MM.1S (cell line): Measurements from ENCODE around the gene TENM4.

Experiments
- DNase-seq: peaks from one replicate; pipeline ENCODE4 v3.0.0-alpha.2; 2015
- H2AFZ ChIP-seq: fragments of 300-600 bp; sonication (generic); 2 replicates; pipeline ENCODE4 v1.6.0; 2016; ENCODE audit warnings: antibody characterized with exemption, low read length
- H3F3A ChIP-seq: fragments of 300-600 bp; sonication (generic); 2 replicates; pipeline ENCODE4 v1.6.1; 2016; ENCODE audit warnings: mild to moderate bottlenecking, antibody characterized with exemption, low read length, moderate library complexity, mixed read lengths; ENCODE audit not compliant: insufficient read depth
- H3K27ac ChIP-seq: fragments of 300-600 bp; sonication (generic); 2 replicates; pipeline ENCODE4 v1.5.1; 2016; ENCODE audit warnings: mild to moderate bottlenecking, low read length
- H3K27me3 ChIP-seq: fragments of 300-600 bp; sonication (generic); replicated peaks from 2 replicates; pipeline ENCODE4 v1.6.0; 2016; ENCODE audit warnings: low read length; ENCODE audit not compliant: insufficient read depth
- H3K36me3 ChIP-seq: fragments of 300-600 bp; sonication (generic); replicated peaks from 2 replicates; pipeline ENCODE4 v1.6.1; 2016; ENCODE audit warnings: mild to moderate bottlenecking, low read length, mixed read lengths; ENCODE audit not compliant: insufficient read depth
- H3K4me1 ChIP-seq: fragments of 300-600 bp; sonication (generic); 2 replicates; pipeline ENCODE4 v1.6.1; 2016; ENCODE audit warnings: low read length, mixed read lengths
- H3K4me2 ChIP-seq: fragments of 300-600 bp; sonication (generic); 2 replicates; pipeline ENCODE4 v1.6.0; 2016; ENCODE audit warnings: low read depth, low read length
- H3K4me3 ChIP-seq: fragments of 300-600 bp; sonication (generic); 2 replicates; pipeline ENCODE4 v1.5.1; 2016; ENCODE audit warnings: low read length, mixed read lengths
- H3K79me2 ChIP-seq: fragments of 300-600 bp; sonication (generic); 2 replicates; pipeline ENCODE4 v1.6.1; 2016; ENCODE audit warnings: mixed run types, low read length, mixed read lengths
- H3K9ac ChIP-seq: fragments of 300-600 bp; sonication (generic); 2 replicates; pipeline ENCODE4 v1.6.1; 2016; ENCODE audit warnings: low read length, mixed read lengths
- H3K9me2 ChIP-seq: fragments of 300-600 bp; sonication (generic); replicated peaks from 2 replicates; pipeline ENCODE4 v1.6.1; 2016; ENCODE audit warnings: mild to moderate bottlenecking, low read length, mixed read lengths; ENCODE audit not compliant: insufficient read depth
- H3K9me3 ChIP-seq: fragments of 300-600 bp; sonication (generic); replicated peaks from 2 replicates; pipeline ENCODE4 v1.6.1; 2016; ENCODE audit warnings: mild to moderate bottlenecking, low read length, mixed read lengths; ENCODE audit not compliant: insufficient read depth
- H4K20me1 ChIP-seq: fragments of 300-600 bp; sonication (generic); 2 replicates; pipeline ENCODE4 v1.6.1; 2016; ENCODE audit warnings: mild to moderate bottlenecking, low read length, moderate library complexity, mixed read lengths; ENCODE audit not compliant: insufficient read depth
- CTCF ChIP-seq: fragments of 300-600 bp; sonication (generic); IDR thresholded peaks from 2 replicates; pipeline ENCODE4 v1.5.1; 2016; ENCODE audit warnings: antibody characterized with exemption, low read length, mixed read lengths
- EZH2 ChIP-seq: fragments of 300-600 bp; sonication (generic); optimal IDR thresholded peaks from 2 replicates; pipeline ENCODE3; 2017; ENCODE audit warnings: low read depth, mild to moderate bottlenecking, antibody characterized with exemption, low read length, mixed read lengths
- EZH2phosphoT487 ChIP-seq: fragments of 300-600 bp; sonication (generic); IDR thresholded peaks from 2 replicates; pipeline ENCODE4 v1.6.1; 2018; ENCODE audit warnings: antibody characterized with exemption, low read length

Gene TENM4

GRCh38 chr11:79331203-79331901 lies 109.5 kb downstream of the TENM4 start:
- Histone ChIP-seq H3K9me2 (no peaks in the 10 kb centered on the region), H3K4me2 (no peak overlapping the region), H4K20me1 (no peaks in the 10 kb centered on the region), H3K9ac (no peak overlapping the region), H3K36me3 (no peaks in the 10 kb centered on the region), H3K9me3 (no peaks in the 10 kb centered on the region), H3F3A (no peaks in the 10 kb centered on the region), H2AFZ (no peak overlapping the region), H3K4me3 (no peak overlapping the region), H3K27me3 (no peaks in the 10 kb centered on the region), H3K4me1 (no peaks in the 10 kb centered on the region), H3K27ac (no peak overlapping the region), H3K79me2 (no peaks in the 10 kb centered on the region)
- no peak for DNase-seq
- TF ChIP-seq CTCF (no peak), EZH2 (no peak), EZH2phosphoT487 (no peak)

- no peaks in the 10 kb centered on the region for H4K20me1 ChIP-seq
- no peaks in the 10 kb centered on the region for H3K9me2 ChIP-seq
- no peaks in the 10 kb centered on the region for H3K79me2 ChIP-seq
- H3K9ac ChIP-seq = no peak overlapping the region
- H3K4me2 ChIP-seq = no peak overlapping the region
- no peaks in the 10 kb centered on the region for H3K27me3 ChIP-seq
- TF ChIP-seq CTCF (no peak), EZH2 (no peak), EZH2phosphoT487 (no peak)
- no peak overlapping the region for H3K27ac ChIP-seq
- H2AFZ ChIP-seq = no peak overlapping the region
- no peaks in the 10 kb centered on the region for H3F3A ChIP-seq
- H3K36me3 ChIP-seq = no peaks in the 10 kb centered on the region
- no peak overlapping the region for H3K4me3 ChIP-seq
- DNase-seq = no peak
- H3K9me3 ChIP-seq = no peaks in the 10 kb centered on the region
- H3K4me1 ChIP-seq = no peaks in the 10 kb centered on the region
Observed at GRCh38 chr11:79330651-79331050, 110.2 kb downstream of the TENM4 start.

GRCh38 chr11:79329561-79329960 lies 111.3 kb downstream of the TENM4 start:
- no peaks in the 10 kb centered on the region for H3K27me3 ChIP-seq
- H3K4me3 ChIP-seq = no peak overlapping the region
- no peaks in the 10 kb centered on the region for H3K9me2 ChIP-seq
- H3K27ac ChIP-seq = no peak overlapping the region
- H3K4me2 ChIP-seq = no peak overlapping the region
- DNase-seq = no peak
- H3K9ac ChIP-seq = no peak overlapping the region
- TF ChIP-seq EZH2phosphoT487 (no peak), CTCF (no peak), EZH2 (no peak)
- no peaks in the 10 kb centered on the region for H3K9me3 ChIP-seq
- no peaks in the 10 kb centered on the region for H3K4me1 ChIP-seq
- no peaks in the 10 kb centered on the region for H3K79me2 ChIP-seq
- no peak overlapping the region for H2AFZ ChIP-seq
- H4K20me1 ChIP-seq = no peaks in the 10 kb centered on the region
- H3F3A ChIP-seq = no peaks in the 10 kb centered on the region
- H3K36me3 ChIP-seq = no peaks in the 10 kb centered on the region
